ENCODE data around the gene LPCAT3.

Gene LPCAT3

GRCh38 chr12:7009512-7009911 lies 8.8 kb downstream of the LPCAT3 start:
- no peak for DNase-seq (ENCODE audit: low spot score)
- in situ Hi-C loops (cut with MboI; ENCODE audit: low pct_unique_long_range_greater_than_20kb, low sequenced_read_pairs, unreplicated experiment), result no loop called here

GRCh38 chr12:7008864-7009263 lies 9.4 kb downstream of the LPCAT3 start:
- DNase-seq (ENCODE audit: low spot score), result no peak
- in situ Hi-C loops (cut with MboI; ENCODE audit: low pct_unique_long_range_greater_than_20kb, low sequenced_read_pairs, unreplicated experiment), result no loop called here
- TF ChIP-seq CTCF (IDR thresholded peaks at IDR 0.05; ENCODE audit: extremely low read depth, insufficient read depth, missing control alignments), result no peak

More at GRCh38 chr12:7009512-7009911, 8.8 kb downstream of the LPCAT3 start:
- no peak for TF ChIP-seq CTCF (IDR thresholded peaks at IDR 0.05; ENCODE audit: extremely low read depth, insufficient read depth, missing control alignments)

- no peak for TF ChIP-seq CTCF (IDR thresholded peaks at IDR 0.05; ENCODE audit: extremely low read depth, insufficient read depth, missing control alignments)
- DNase-seq (ENCODE audit: low spot score), result no peak
- in situ Hi-C loops (cut with MboI; ENCODE audit: low pct_unique_long_range_greater_than_20kb, low sequenced_read_pairs, unreplicated experiment), result no loop called here
Measured at GRCh38 chr12:7006639-7007038, 11.6 kb downstream of the LPCAT3 start.

- in situ Hi-C loops (cut with MboI; ENCODE audit: low pct_unique_long_range_greater_than_20kb, low sequenced_read_pairs, unreplicated experiment), result no loop called here
- no peak for TF ChIP-seq CTCF (IDR thresholded peaks at IDR 0.05; ENCODE audit: extremely low read depth, insufficient read depth, missing control alignments)
- DNase-seq (ENCODE audit: low spot score), result no peak
Measured at GRCh38 chr12:7005311-7005710, 13.0 kb downstream of the LPCAT3 start.

- TF ChIP-seq CTCF (IDR thresholded peaks at IDR 0.05; ENCODE audit: extremely low read depth, insufficient read depth, missing control alignments), result no peak
- in situ Hi-C loops (cut with MboI; ENCODE audit: low pct_unique_long_range_greater_than_20kb, low sequenced_read_pairs, unreplicated experiment), result no loop called here
- DNase-seq (ENCODE audit: low spot score), result no peak
Measured at GRCh38 chr12:7004840-7005239, 13.4 kb downstream of the LPCAT3 start.

- in situ Hi-C loops (cut with MboI; ENCODE audit: low pct_unique_long_range_greater_than_20kb, low sequenced_read_pairs, unreplicated experiment), result no loop called here
- TF ChIP-seq CTCF (IDR thresholded peaks at IDR 0.05; ENCODE audit: extremely low read depth, insufficient read depth, missing control alignments), result no peak
- DNase-seq (ENCODE audit: low spot score), result no peak
Measured at GRCh38 chr12:7004287-7004803, 13.9 kb downstream of the LPCAT3 start.
